Activated CD4-positive, alpha-beta T cell treated with anti-CD3 and anti-CD28 coated beads, Interleukin-2, amount 10 ng/mL, durations not matched to agents 24 days and 14 days (primary cell): Measurements from ENCODE around the gene UBAP1L. TPM values are rescaled to one million over a fixed set of nuclear protein-coding genes. Genes with fewer than 3 reads are reported as not detected.
"Not testable (repeated sequence)": the region's sequence is repeated elsewhere in the genome, so short reads cannot be mapped to it uniquely, and the experiment has no call there.

Source experiments
- DNase-seq: peaks from one replicate; pipeline ENCODE4 v3.0.0; 2022
- H3K27ac Mint-ChIP-seq: one replicate; pipeline ENCODE4 v1.8.0; 2022; ENCODE audit warnings: mild to moderate bottlenecking, mixed read lengths
- H3K27me3 Mint-ChIP-seq: one replicate; pipeline ENCODE4 v1.8.0; 2022; ENCODE audit warnings: mixed read lengths
- H3K36me3 Mint-ChIP-seq: one replicate; pipeline ENCODE4 v1.8.0; 2022; ENCODE audit warnings: low read depth, mild to moderate bottlenecking, mixed read lengths
- H3K4me1 Mint-ChIP-seq: one replicate; pipeline ENCODE4 v1.8.0; 2021; ENCODE audit warnings: mixed read lengths
- H3K4me3 Mint-ChIP-seq: one replicate; pipeline ENCODE4 v1.8.0; 2022; ENCODE audit warnings: mild to moderate bottlenecking, moderate library complexity, mixed read lengths
- H3K9me3 Mint-ChIP-seq: one replicate; pipeline ENCODE4 v1.8.0; 2021; ENCODE audit warnings: mixed read lengths
- intact Hi-C: fragments of 100-400 bp; cut with micrococcal nuclease; formaldehyde crosslinking; loops from one replicate; pipeline ENCODE4 v1.15.1; 2023
- total RNA-seq: library from RNA; stranded (reverse); gene quantifications from 2 replicates; pipeline ENCODE4 v1.2.3, GENCODE V29; 2022

Gene UBAP1L
- total RNA-seq, 1 donor from 2014 or later, result 6.6 TPM

DNA sequence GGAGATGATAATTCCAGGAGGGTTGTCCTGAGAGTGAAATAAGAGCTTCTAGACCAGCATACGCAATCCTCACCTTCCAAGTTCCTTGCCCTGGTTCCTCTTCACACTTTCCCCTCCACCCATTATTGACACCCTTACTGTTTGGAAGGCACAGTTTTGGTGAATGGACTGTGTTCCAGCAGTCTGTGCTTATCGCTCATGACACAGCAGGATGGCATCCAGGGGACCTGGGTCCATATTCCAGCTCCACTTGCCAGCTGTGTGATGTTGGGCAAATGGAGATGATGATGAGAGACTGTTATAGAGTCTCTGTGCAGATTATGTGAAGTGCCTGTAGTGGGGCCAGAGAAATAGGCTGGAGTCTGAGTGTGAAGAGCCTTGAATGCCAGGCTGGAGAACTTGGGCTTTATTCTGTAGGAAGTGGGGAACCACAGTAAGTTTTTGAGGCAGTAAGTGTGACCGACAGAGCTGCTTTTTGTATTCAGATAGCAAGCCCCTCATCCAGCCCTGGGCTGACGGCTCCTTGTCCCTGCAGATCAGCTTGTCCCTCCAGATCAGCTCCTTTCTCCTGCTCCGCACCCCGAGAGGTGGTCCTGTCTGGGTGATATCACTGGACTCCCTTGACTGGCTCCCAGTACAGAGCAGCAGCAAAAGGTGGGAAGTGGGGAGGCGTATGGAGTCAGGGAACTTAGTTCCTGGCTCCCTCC, 30.3 kb downstream of the UBAP1L start:
- DNase-seq, result no peak
- H3K36me3 Mint-ChIP-seq, result no peaks in the 10 kb centered on the region
- H3K4me3 Mint-ChIP-seq, result no peak overlapping the region

GRCh38 chr15:65083262-65083701, 31.7 kb downstream of the UBAP1L start:
- H3K9me3 Mint-ChIP-seq, result no peaks in the 10 kb centered on the region
- H3K4me3 Mint-ChIP-seq, result no peak overlapping the region
- H3K4me1 Mint-ChIP-seq, result peaks cover 16% of the 10 kb centered on the region
- no peak overlapping the region for H3K27ac Mint-ChIP-seq
- H3K27me3 Mint-ChIP-seq, result peaks cover 34% of the 10 kb centered on the region
- intact Hi-C loops, result no loop called here
- no peak for DNase-seq
- no peaks in the 10 kb centered on the region for H3K36me3 Mint-ChIP-seq

More for the DNA sequence above, 30.3 kb downstream of the UBAP1L start:
- no peak overlapping the region for H3K27ac Mint-ChIP-seq
- no peaks in the 10 kb centered on the region for H3K9me3 Mint-ChIP-seq
- intact Hi-C loops, result no loop called here
- peaks cover 28% of the 10 kb centered on the region for H3K27me3 Mint-ChIP-seq
- peaks cover 16% of the 10 kb centered on the region for H3K4me1 Mint-ChIP-seq

DNA sequence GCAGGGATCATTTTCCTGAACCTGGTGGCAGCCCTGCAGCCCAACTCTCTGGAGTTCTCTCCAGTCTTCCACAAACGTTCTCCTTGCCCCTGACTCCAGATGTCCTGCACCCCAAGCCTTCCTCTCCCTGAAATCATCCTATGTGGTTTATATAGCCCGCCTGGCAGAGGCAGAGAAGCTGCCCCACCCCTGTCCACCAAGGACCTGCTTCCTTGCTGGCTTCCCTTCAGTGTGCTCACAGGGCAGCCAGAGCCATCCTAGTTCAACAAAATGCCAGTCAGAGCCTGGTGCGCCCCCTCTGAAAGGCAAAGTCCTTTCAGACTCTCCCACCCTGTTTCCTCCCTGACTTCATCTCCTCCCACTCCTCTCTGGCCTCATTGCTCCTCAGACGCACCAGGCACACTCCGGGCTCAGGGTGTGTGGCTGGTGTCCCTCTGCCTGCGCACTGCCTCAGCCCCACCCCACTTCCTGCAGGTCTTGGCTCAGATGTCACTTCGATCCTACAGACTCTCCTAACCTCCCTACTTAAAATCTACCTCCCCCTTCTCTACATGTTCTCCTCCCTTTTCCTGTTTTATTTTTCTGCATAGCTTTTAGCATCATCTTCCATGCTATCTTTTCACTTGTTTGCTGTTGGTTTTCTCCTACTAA, 32.6 kb downstream of the UBAP1L start:
- H3K27me3 Mint-ChIP-seq, result peaks cover 38% of the 10 kb centered on the region

GRCh38 chr15:65081758-65082157, 33.2 kb downstream of the UBAP1L start:
- Mint-ChIP-seq H3K27ac (no peak overlapping the region), H3K4me3 (no peak overlapping the region), H3K27me3 (peaks cover 38% of the 10 kb centered on the region), H3K36me3 (no peaks in the 10 kb centered on the region), H3K9me3 (no peaks in the 10 kb centered on the region), H3K4me1 (peaks cover 18% of the 10 kb centered on the region)
- intact Hi-C loops, result no loop called here
- no peak for DNase-seq

More for the DNA sequence above, 32.6 kb downstream of the UBAP1L start:
- intact Hi-C loops, result no loop called here
- Mint-ChIP-seq H3K36me3 (no peaks in the 10 kb centered on the region), H3K27ac (peak overlapping the region; percentile 8), H3K4me1 (peaks cover 18% of the 10 kb centered on the region), H3K4me3 (peak overlapping the region; percentile 29), H3K9me3 (no peaks in the 10 kb centered on the region)
- peak; percentile 79 for DNase-seq

DNA sequence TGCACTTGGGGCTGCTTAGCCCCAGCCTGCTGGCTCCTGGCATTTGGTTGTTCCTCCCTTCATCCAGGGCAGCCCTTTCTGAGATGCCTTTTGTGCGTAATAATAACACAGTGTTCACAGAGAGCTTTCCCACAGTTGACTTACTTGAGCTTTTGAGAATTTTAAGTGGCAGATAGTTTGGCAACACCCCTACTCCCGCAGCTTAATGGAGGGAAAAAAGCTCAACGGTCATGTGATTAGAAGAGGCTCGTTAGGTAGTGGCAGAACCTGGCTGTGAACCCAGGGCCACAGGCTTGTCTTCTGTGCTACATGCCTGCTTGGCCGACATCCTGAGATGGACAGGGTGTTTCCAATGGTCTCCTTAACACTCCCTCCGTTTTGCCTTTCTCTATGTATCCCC, 33.7 kb downstream of the UBAP1L start:
- Mint-ChIP-seq H3K27me3 (peaks cover 40% of the 10 kb centered on the region), H3K4me3 (no peak overlapping the region), H3K9me3 (no peaks in the 10 kb centered on the region), H3K36me3 (no peaks in the 10 kb centered on the region), H3K4me1 (peaks cover 18% of the 10 kb centered on the region), H3K27ac (no peak overlapping the region)
- DNase-seq, result no peak
- intact Hi-C loops, result no loop called here

- Mint-ChIP-seq H3K9me3 (no peaks in the 10 kb centered on the region), H3K27ac (no peak overlapping the region), H3K4me1 (peaks cover 17% of the 10 kb centered on the region), H3K36me3 (no peaks in the 10 kb centered on the region), H3K27me3 (peaks cover 37% of the 10 kb centered on the region), H3K4me3 (no peak overlapping the region)
- DNase-seq, result no peak
- intact Hi-C loops, result loop anchor here (5.0 kb wide), 1 partner anchor 347 kb away; no protein-coding TSS in a partner anchor
Measured at GRCh38 chr15:65079580-65079979, 35.4 kb downstream of the UBAP1L start.

DNA sequence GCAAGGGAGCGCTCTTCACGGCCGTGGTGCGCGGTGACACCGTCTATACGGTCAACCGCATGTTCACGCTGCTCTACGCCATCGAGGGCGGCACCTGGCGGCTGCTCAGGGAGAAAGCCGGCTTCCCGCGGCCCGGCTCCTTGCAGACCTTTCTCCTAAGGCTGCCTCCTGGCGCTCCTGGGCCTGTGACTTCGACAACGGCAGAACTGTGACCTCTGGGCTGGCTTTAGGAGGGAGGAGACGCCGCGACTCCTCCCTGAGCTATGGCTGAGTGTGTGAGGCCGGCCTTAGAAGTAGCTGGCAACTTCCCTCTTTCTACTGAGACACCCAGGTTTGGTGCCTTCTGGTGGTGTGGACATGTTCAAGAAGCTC, 37.0 kb downstream of the UBAP1L start:
- Mint-ChIP-seq H3K36me3 (no peaks in the 10 kb centered on the region), H3K27ac (no peak overlapping the region), H3K4me1 (peaks cover 15% of the 10 kb centered on the region), H3K27me3 (peaks cover 24% of the 10 kb centered on the region), H3K4me3 (no peak overlapping the region), H3K9me3 (no peaks in the 10 kb centered on the region)
- intact Hi-C loops, result loop anchor here (1.0 to 5.0 kb wide), 3 partner anchors 24 to 346 kb away; no protein-coding TSS in a partner anchor
- peak; percentile 85 for DNase-seq

DNA sequence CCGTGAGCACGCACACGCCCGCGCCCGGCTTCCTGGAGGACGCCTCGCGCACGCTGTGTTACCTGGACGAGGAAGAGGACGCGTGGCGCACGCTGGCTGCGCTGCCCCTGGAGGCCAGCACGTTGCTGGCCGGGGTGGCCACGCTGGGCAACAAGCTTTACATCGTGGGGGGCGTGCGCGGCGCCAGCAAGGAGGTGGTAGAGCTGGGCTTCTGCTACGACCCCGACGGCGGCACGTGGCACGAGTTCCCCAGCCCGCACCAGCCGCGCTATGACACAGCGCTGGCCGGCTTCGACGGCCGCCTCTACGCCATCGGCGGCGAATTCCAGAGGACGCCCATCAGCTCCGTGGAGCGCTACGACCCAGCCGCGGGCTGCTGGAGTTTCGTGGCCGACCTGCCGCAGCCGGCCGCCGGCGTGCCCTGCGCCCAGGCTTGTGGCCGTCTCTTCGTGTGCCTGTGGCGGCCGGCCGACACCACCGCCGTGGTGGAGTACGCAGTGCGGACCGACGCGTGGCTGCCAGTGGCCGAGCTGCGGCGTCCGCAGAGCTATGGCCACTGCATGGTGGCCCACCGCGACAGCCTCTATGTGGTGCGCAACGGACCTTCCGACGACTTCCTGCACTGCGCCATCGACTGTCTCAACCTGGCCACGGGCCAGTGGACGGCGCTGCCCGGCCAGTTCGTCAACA, 37.6 kb downstream of the UBAP1L start:
- intact Hi-C loops, result loop anchor here (5.0 kb wide), 1 partner anchor 345 kb away; no protein-coding TSS in a partner anchor
- Mint-ChIP-seq H3K27me3 (peaks cover 19% of the 10 kb centered on the region), H3K9me3 (no peaks in the 10 kb centered on the region), H3K4me1 (peaks cover 10% of the 10 kb centered on the region), H3K27ac (no peak overlapping the region), H3K36me3 (no peaks in the 10 kb centered on the region), H3K4me3 (no peak overlapping the region)
- DNase-seq, result no peak

GRCh38 chr15:65076486-65077290, 38.3 kb downstream of the UBAP1L start, which contains the start of gene KBTBD13:
Gene KBTBD13 (plus strand): TSS chr15:65076746. CDS start chr15:65076816, 70 bp downstream.
- Mint-ChIP-seq H3K36me3 (no peaks in the 10 kb centered on the region), H3K27ac (no peak within 1 kb of the TSS), H3K4me3 (no peak within 1 kb of the TSS), H3K9me3 (no peaks in the 10 kb centered on the region), H3K4me1 (peaks cover 5% of the 10 kb centered on the region), H3K27me3 (peaks cover 17% of the 10 kb centered on the region)
- no peak for DNase-seq
- intact Hi-C loops, result loop anchor here (5.0 kb wide), 1 partner anchor 344 kb away; no protein-coding TSS in a partner anchor

- not testable (repeated sequence) for H3K36me3 Mint-ChIP-seq, H3K27ac Mint-ChIP-seq, H3K4me1 Mint-ChIP-seq, DNase-seq, H3K4me3 Mint-ChIP-seq, H3K9me3 Mint-ChIP-seq
- peaks cover 12% of the 10 kb centered on the region for H3K27me3 Mint-ChIP-seq
- intact Hi-C loops, result loop anchor here (5.0 kb wide), 1 partner anchor 344 kb away; no protein-coding TSS in a partner anchor
Measured at GRCh38 chr15:65075607-65076395, 39.2 kb downstream of the UBAP1L start.

GRCh38 chr15:65074946-65075345, 40.1 kb downstream of the UBAP1L start:
- not testable (repeated sequence) for DNase-seq, H3K4me1 Mint-ChIP-seq, H3K36me3 Mint-ChIP-seq, H3K4me3 Mint-ChIP-seq, H3K9me3 Mint-ChIP-seq, H3K27ac Mint-ChIP-seq
- intact Hi-C loops, result loop anchor here (5.0 kb wide), 1 partner anchor 343 kb away; no protein-coding TSS in a partner anchor
- peaks cover 16% of the 10 kb centered on the region for H3K27me3 Mint-ChIP-seq

- no peak for DNase-seq
- Mint-ChIP-seq H3K4me3 (no peak overlapping the region), H3K27ac (no peak overlapping the region), H3K27me3 (peaks cover 24% of the 10 kb centered on the region), H3K9me3 (no peaks in the 10 kb centered on the region), H3K4me1 (peaks cover 3% of the 10 kb centered on the region), H3K36me3 (no peaks in the 10 kb centered on the region)
- intact Hi-C loops, result no loop called here
Measured at GRCh38 chr15:65072617-65073016, 42.4 kb downstream of the UBAP1L start.
